Measurements from ENCODE around the gene ORC3. TPM values are rescaled to one million over a fixed set of nuclear protein-coding genes. Genes with fewer than 3 reads are reported as not detected.

ORC3 gene
- total RNA-seq, 1 experiment from 2014 or later: 24.3 TPM

- no peak for DNase-seq (ENCODE audit: low read depth, low spot score)
- in situ Hi-C loops (cut with HindIII; ENCODE audit: low pct_unique_long_range_greater_than_20kb, low sequenced_read_pairs): no loop called here
These were observed 55.1 kb downstream of the ORC3 start for GRCh38 chr6:87645080-87645479.

- DNase-seq (ENCODE audit: low read depth, low spot score): no peak
- in situ Hi-C loops (cut with HindIII; ENCODE audit: low pct_unique_long_range_greater_than_20kb, low sequenced_read_pairs): no loop called here
These were observed 63.4 kb downstream of the ORC3 start for GRCh38 chr6:87653074-87653962.

GRCh38 chr6:87654122-87654521 is 64.2 kb downstream of the ORC3 start:
- in situ Hi-C loops (cut with HindIII; ENCODE audit: low pct_unique_long_range_greater_than_20kb, low sequenced_read_pairs): no loop called here
- no peak for DNase-seq (ENCODE audit: low read depth, low spot score)

GRCh38 chr6:87654875-87655454 is 65.0 kb downstream of the ORC3 start:
- no peak for DNase-seq (ENCODE audit: low read depth, low spot score)
- in situ Hi-C loops (cut with HindIII; ENCODE audit: low pct_unique_long_range_greater_than_20kb, low sequenced_read_pairs): no loop called here

GRCh38 chr6:87655824-87656223 is 65.9 kb downstream of the ORC3 start:
- DNase-seq (ENCODE audit: low read depth, low spot score): no peak
- in situ Hi-C loops (cut with HindIII; ENCODE audit: low pct_unique_long_range_greater_than_20kb, low sequenced_read_pairs): no loop called here

- in situ Hi-C loops (cut with HindIII; ENCODE audit: low pct_unique_long_range_greater_than_20kb, low sequenced_read_pairs): no loop called here
- no peak for DNase-seq (ENCODE audit: low read depth, low spot score)
These were observed 66.9 kb downstream of the ORC3 start for GRCh38 chr6:87656857-87657256.

- DNase-seq (ENCODE audit: low read depth, low spot score): no peak
- in situ Hi-C loops (cut with HindIII; ENCODE audit: low pct_unique_long_range_greater_than_20kb, low sequenced_read_pairs): no loop called here
These were observed 68.6 kb downstream of the ORC3 start for GRCh38 chr6:87658516-87658915.

GRCh38 chr6:87660226-87660911 is 70.4 kb downstream of the ORC3 start:
- in situ Hi-C loops (cut with HindIII; ENCODE audit: low pct_unique_long_range_greater_than_20kb, low sequenced_read_pairs): no loop called here

GRCh38 chr6:87661016-87661415 is 71.1 kb downstream of the ORC3 start:
- in situ Hi-C loops (cut with HindIII; ENCODE audit: low pct_unique_long_range_greater_than_20kb, low sequenced_read_pairs): no loop called here
- DNase-seq (ENCODE audit: low read depth, low spot score): no peak

More at GRCh38 chr6:87660226-87660911, 70.4 kb downstream of the ORC3 start:
- no peak for DNase-seq (ENCODE audit: low read depth, low spot score)

- DNase-seq (ENCODE audit: low read depth, low spot score): no peak
- in situ Hi-C loops (cut with HindIII; ENCODE audit: low pct_unique_long_range_greater_than_20kb, low sequenced_read_pairs): no loop called here
These were observed 71.6 kb downstream of the ORC3 start for GRCh38 chr6:87661503-87661902.

GRCh38 chr6:87663434-87663833 is 73.5 kb downstream of the ORC3 start:
- no peak for DNase-seq (ENCODE audit: low read depth, low spot score)
- in situ Hi-C loops (cut with HindIII; ENCODE audit: low pct_unique_long_range_greater_than_20kb, low sequenced_read_pairs): no loop called here

- DNase-seq (ENCODE audit: low read depth, low spot score): no peak
- in situ Hi-C loops (cut with HindIII; ENCODE audit: low pct_unique_long_range_greater_than_20kb, low sequenced_read_pairs): no loop called here
These were observed 75.1 kb downstream of the ORC3 start for GRCh38 chr6:87664921-87665485.

- in situ Hi-C loops (cut with HindIII; ENCODE audit: low pct_unique_long_range_greater_than_20kb, low sequenced_read_pairs): no loop called here
These were observed 77.1 kb downstream of the ORC3 start for GRCh38 chr6:87667032-87667431.

GRCh38 chr6:87668013-87668412 is 78.1 kb downstream of the ORC3 start:
- in situ Hi-C loops (cut with HindIII; ENCODE audit: low pct_unique_long_range_greater_than_20kb, low sequenced_read_pairs): no loop called here
- DNase-seq (ENCODE audit: low read depth, low spot score): no peak

More at GRCh38 chr6:87667032-87667431, 77.1 kb downstream of the ORC3 start:
- DNase-seq (ENCODE audit: low read depth, low spot score): no peak

GRCh38 chr6:87669051-87669450 is 79.1 kb downstream of the ORC3 start:
- DNase-seq (ENCODE audit: low read depth, low spot score): no peak
- in situ Hi-C loops (cut with HindIII; ENCODE audit: low pct_unique_long_range_greater_than_20kb, low sequenced_read_pairs): no loop called here

- in situ Hi-C loops (cut with HindIII; ENCODE audit: low pct_unique_long_range_greater_than_20kb, low sequenced_read_pairs): no loop called here
- DNase-seq (ENCODE audit: low read depth, low spot score): no peak
These were observed 80.8 kb downstream of the ORC3 start for GRCh38 chr6:87670707-87671106.

GRCh38 chr6:87671555-87672029 is 81.7 kb downstream of the ORC3 start:
- no peak for DNase-seq (ENCODE audit: low read depth, low spot score)
- in situ Hi-C loops (cut with HindIII; ENCODE audit: low pct_unique_long_range_greater_than_20kb, low sequenced_read_pairs): no loop called here

GRCh38 chr6:87672641-87673040 is 82.7 kb downstream of the ORC3 start:
- DNase-seq (ENCODE audit: low read depth, low spot score): no peak
- in situ Hi-C loops (cut with HindIII; ENCODE audit: low pct_unique_long_range_greater_than_20kb, low sequenced_read_pairs): no loop called here
